Coronary artery (tissue), 2 donors: Measurements from ENCODE around the gene FBXO24.
"Not testable (repeated sequence)": the region's sequence is repeated elsewhere in the genome, so short reads cannot be mapped to it uniquely, and the experiment has no call there.

ENCODE experiments used
- DNase-seq: peaks from one replicate; pipeline ENCODE4 v3.0.0-alpha.2; 2017; ENCODE audit warnings: low spot score
- H3K27ac ChIP-seq, 2 donors: fragments of 200-600 bp; sonication (generic); one replicate each; pipeline ENCODE4 v1.5.1; 2016 to 2019
- H3K4me3 ChIP-seq: fragments of 200-600 bp; sonication (generic); 2 replicates; pipeline ENCODE4 v1.5.1; 2016; ENCODE audit warnings: mild to moderate bottlenecking, moderate library complexity
- TF ChIP-seq, protein P1 (sequence below): fragments of 200-600 bp; sonication (generic); IDR thresholded peaks from one replicate; pipeline ENCODE4 v1.5.1; 2019; ENCODE audit warnings: antibody characterized with exemption

The FBXO24 gene

GRCh38 chr7:100561491-100562194 lies 24.5 kb upstream of the FBXO24 start:
- H3K27ac ChIP-seq: no peak overlapping the region
- no peak for DNase-seq
- TF ChIP-seq, protein P1, sequence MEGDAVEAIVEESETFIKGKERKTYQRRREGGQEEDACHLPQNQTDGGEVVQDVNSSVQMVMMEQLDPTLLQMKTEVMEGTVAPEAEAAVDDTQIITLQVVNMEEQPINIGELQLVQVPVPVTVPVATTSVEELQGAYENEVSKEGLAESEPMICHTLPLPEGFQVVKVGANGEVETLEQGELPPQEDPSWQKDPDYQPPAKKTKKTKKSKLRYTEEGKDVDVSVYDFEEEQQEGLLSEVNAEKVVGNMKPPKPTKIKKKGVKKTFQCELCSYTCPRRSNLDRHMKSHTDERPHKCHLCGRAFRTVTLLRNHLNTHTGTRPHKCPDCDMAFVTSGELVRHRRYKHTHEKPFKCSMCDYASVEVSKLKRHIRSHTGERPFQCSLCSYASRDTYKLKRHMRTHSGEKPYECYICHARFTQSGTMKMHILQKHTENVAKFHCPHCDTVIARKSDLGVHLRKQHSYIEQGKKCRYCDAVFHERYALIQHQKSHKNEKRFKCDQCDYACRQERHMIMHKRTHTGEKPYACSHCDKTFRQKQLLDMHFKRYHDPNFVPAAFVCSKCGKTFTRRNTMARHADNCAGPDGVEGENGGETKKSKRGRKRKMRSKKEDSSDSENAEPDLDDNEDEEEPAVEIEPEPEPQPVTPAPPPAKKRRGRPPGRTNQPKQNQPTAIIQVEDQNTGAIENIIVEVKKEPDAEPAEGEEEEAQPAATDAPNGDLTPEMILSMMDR: no peak
- H3K4me3 ChIP-seq: no peak overlapping the region

DNA sequence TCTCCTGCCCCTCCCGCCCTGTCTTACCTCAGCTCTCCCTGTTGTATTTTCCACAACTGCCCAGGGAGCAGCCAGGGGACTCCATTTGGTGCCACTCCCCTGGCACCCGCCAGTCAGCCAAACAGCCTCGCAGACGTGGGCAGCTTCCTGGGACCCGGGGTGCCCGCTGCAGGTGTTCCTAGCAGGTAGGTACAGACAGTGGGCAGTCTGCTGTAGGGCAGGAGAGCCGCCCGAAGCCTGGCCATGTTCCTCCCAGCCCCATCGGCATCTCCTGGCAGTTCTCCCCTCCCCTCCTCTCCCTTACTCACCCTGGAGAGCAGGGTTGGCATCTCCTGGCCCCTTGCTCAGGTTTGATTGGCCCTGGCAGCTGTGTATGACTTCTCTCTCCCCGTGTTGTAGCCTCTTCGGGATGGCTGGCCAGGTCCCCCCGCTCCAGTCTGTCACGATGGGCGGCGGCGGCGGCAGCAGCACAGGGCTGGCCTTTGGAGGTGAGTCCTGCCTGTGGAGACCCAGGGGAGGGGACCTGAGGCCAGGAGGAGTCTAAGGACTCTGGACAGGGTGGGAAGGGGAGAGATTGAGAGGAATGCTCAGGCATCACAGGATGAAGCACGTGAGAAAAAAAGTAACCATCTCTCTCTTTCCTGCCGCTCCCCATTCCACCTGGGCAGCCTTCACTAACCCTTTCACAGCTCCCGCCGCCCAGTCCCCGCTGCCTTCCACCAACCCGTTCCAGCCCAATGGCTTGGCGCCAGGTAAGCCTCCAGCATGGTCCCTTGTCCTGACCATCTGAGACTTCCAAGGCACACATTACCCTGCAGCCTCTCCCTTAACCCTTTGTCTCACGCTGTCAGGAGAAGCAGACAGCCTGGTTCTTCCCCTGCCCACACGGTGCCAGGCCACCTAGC lies 23.7 kb upstream of the FBXO24 start:
- Histone ChIP-seq H3K27ac (no peak overlapping the region), H3K4me3 (no peak overlapping the region)
- TF ChIP-seq, protein P1: no peak
- no peak for DNase-seq

DNA sequence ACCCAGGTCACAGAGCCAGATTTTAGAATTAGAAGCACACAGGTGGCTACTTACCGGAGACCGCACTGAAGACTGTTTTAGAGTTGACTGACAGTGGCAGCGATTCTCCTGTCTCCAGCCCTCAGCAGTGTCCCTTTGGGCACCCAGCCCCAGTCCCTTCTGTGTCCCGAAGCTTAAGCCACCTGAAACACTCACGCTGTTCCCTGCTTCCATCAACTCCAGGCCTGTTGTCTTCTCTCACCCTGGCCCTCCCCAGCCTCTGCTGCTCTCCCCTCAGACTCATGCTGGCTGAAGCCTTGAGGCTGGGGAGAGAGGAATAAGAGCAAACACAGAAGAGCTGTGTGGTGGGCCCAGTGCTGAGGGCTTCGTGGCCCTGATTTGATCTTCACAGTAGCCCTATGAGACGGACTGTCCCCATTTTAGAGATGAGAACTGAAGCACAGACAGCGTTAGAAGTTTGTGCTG lies 23.0 kb upstream of the FBXO24 start:
- no peak overlapping the region for H3K27ac ChIP-seq
- no peak overlapping the region for H3K4me3 ChIP-seq
- DNase-seq: no peak
- TF ChIP-seq, protein P1: no peak

DNA sequence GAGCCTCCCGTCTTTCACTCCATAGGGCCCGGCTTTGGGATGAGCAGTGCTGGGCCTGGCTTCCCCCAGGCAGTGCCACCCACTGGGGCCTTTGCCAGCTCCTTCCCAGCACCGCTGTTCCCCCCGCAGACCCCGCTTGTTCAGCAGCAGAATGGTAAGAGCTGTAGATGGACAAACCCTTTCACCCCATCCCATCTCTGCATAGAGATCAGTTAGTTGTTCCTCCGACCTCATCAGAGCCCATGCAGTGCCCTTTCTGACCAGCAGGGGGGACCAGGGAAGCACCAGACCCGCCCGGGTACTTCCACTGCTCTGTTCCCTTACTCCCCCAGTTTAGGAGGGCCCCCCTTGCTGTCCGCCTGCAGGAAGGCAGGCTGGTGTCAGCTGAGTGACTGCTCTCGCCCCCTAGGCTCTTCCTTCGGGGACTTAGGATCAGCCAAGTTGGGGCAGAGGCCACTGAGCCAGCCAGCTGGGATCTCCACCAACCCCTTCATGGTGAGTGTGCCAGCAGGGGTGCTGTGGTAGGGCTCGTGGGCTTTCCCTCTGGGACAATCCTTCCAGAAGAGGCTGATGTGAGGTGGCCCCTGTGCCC lies 22.2 kb upstream of the FBXO24 start:
- Histone ChIP-seq H3K4me3 (no peak overlapping the region), H3K27ac (no peak overlapping the region)
- TF ChIP-seq, protein P1: peak; percentile 90
- DNase-seq: no peak

GRCh38 chr7:100564405-100564804 lies 21.7 kb upstream of the FBXO24 start:
- DNase-seq, H3K27ac ChIP-seq, H3K4me3 ChIP-seq: not testable (repeated sequence)

DNA sequence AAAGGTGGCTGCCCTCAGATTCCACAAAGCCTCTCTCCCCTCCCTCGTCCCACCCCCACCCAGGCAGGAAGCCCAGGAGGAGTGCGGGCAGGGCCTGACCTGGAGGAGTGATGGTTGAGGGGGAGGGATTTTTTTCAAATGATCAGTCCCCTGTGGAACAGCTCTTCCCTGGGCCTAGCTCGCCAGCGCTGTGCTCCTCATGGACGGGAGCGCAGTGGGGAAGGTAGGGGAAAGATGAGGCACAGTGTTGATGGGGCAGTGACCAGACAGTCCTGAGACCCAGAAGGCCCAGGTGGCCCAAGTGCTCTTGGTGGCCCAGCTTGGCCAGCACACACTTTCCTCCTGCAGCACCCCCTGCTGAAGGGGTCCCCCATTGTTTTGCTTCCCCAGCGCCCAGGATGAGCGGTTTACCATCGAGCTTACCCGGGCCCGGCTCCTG lies 21.0 kb upstream of the FBXO24 start:
- no peak overlapping the region for H3K4me3 ChIP-seq
- TF ChIP-seq, protein P1: no peak
- DNase-seq: no peak
- H3K27ac ChIP-seq: no peak overlapping the region

DNA sequence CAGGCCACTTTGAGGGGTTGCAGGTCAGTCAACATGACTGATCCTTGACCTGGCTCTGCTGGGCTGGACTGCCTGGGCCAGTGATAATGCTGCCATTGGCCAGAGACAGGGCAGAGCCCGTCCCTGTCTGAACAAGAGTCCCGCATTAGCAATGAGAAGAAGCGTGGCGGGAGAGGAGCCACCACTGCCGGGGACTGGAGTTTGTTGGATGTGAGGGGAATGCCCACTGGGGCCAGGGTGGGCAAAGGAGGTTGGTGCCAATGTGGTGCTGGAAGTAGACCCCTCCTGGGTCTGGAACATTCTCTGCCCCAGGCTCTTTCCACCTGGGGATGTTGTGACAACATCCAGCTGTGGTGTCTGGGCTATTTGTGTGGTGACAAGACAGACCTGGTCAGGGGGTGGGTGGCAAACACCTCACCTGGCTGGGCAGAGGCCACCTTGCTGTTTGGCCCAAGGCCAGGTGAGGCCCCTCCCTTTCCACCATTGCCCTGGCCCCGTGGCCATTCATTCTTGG lies 20.1 kb upstream of the FBXO24 start:
- Histone ChIP-seq H3K27ac (no peak overlapping the region), H3K4me3 (no peak overlapping the region)
- TF ChIP-seq, protein P1: no peak
- DNase-seq: peak; percentile 69
